Bone marrow (tissue), 2 donors: Measurements from ENCODE around the gene PSORS1C1.
"Not testable (repeated sequence)": the region's sequence is repeated elsewhere in the genome, so short reads cannot be mapped to it uniquely, and the experiment has no call there.

Experiments
- DNase-seq, 2 donors: peaks; one replicate each; lab custom pipeline; 2025; lab: John Stamatoyannopoulos, UW

Gene PSORS1C1

DNA sequence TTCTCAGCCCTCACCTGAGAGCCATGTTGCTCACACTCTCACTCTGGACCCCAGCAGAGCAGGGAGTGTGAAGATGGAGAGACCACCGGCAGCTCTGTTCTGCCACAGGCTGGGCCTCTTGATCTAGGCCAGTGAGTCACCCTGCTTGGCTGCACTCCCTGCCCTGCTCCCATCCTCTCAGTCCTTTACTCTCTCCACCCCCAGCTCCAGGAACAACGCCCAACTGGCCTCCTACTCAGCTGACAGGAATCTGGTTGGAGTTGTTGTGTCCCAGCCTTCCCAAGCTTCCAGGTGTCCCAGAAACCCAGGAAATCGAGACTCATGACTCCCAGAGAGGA is at the start of gene PSORS1C1:
TSS of gene PSORS1C1 (plus strand) at position 260 of the 338 bp plus-strand sequence. CDS start 14,833 bp downstream, outside the sequence.
- DNase-seq = no peak

DNA sequence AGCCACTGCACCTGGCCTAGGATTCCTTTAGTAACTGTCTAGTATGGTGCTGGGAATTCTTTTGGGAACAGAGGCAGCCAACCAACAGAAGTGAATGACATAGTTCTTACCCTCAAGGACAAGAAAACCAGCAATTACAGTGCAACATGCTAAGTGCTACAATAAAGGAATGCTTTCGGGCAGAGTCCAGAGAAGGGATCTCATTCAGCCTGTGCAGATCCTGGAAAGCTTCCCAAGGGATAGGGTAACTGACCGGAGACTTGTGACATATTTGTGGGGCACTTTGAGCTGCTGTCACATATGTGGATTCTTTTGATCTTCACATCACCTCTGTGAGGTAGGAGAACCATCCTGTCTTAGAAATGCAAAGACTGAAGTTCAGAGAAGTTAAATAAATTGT is 49.0 kb upstream of the PSORS1C1 start:
- DNase-seq = no peak

DNA sequence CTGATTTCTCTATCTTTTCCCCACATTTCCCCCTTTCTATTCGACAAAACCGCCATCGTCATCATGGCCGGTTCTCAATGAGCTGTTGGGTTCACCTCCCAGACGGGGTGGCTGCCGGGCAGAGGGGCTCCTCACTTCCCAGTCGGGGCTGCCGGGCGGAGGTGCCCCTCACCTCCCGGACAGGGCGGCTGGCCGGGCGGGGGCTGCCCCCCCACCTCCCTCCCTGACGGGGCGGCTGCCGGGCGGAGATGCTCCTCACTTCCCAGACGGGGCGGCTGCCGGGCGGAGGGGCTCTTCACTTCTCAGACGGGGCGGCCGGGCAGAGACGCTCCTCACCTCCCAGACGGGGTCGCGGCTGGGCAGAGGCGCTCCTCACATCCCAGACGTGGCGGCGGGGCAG is 47.6 kb upstream of the PSORS1C1 start:
- not testable (repeated sequence) for DNase-seq

DNA sequence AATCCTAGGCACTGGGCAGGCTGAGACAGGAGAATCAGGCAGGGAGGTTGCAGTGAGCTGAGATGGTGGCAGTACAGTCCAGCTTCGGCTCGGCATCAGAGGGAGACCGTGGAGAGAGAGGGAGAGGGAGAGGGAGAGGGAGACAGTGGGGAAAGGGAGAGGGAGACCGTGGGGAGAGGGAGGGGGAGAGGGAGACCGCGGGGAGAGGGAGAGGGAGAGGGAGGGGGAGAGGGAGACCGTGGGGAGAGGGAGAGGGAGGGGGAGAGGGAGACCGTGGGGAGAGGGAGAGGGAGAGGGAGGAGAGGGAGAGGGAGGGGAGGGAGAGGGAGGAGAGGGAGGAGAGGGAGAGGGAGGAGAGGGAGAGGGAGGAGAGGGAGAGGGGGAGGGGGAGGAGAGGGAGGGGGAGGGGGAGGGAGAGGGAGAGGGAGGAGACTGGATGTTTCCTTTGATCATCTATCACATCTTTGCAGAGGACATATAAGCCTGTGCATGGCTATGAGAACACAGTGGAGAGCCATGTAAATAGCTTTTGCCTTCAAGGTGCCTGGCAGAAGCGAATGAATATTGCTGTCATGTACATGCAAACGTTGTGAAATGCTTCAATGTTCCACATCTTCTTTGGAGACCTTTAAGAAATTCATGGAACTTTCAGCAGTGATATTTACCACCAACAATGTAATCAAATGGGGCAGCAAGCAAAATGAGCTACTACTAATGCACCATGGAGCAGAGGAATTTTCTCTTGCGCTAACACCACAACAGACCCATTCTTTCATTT is 46.5 kb upstream of the PSORS1C1 start:
- not testable (repeated sequence) for DNase-seq

DNA sequence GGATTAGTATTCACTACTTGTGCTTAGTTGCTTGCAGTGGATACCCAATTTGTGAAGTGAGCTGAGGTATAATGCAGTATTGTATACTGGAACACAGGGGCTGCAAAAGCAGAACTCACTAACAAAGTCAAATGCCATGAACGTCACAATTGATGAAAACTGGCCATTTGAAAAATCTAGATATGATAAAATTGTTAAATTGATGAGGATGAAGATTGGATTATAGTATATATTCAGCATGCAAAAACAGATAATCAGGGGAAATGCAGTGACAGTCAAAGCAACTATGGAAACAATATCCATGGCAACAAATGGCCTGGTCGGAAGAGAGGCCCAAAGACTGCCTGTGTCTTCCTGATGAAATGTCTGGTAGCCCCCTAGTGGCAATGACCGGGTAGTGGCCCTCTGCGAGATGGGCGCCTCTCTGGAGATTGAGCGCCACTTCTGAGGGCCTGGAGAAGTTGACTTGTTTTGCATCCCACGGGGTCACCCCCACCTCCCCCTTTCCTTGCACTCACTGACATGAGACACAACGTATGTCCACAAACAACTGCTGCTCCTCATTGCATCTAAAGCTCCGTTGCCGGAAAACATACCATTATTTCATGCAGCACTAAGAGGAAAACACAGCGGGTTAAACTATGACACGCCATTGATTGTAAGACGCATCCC is 45.8 kb upstream of the PSORS1C1 start:
- peak; percentile 17 to 71 for DNase-seq

DNA sequence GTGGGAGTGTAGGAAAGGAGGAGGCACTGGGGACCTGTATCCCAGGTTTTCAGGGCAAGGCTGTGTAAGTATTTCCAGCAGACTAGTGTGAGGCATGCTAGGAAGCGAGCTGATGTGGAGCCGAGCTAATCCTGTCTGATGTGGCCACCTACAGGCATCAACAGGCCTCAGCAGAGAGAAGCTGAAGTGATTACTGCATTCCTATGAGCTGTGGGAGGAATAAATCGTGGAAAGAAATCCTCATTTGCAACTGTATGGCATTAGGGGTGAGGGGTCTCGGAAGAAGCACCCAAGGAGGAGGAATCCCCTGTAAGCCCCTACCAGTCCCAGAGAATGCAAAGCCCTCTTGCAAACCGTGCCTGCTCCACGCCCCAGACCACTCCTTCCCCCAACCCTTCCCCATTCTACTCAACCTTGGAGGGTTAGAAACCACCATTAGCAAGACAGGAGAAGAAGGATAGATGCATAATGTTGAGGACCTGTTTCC is 43.8 kb upstream of the PSORS1C1 start:
- DNase-seq = no peak

DNA sequence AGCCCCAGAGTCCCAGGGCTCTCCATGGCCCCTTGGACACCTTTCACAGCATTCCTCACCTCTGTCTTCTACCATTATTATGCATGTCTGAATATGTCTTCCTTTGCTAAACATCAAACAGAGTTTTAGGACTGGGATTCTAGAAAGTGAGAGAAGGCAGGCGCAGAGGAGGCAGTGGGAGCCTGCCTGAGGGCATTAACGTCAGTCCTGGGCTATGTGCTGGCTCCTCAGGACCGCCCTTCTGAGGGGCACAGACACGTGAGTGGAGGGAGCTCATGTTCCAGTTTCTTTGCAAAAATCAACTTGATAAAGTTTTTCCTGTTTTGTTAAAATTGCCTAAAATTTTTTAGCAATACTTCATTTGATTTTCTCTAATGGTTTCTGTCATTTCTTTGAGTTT is 40.2 kb upstream of the PSORS1C1 start:
- no peak for DNase-seq

DNA sequence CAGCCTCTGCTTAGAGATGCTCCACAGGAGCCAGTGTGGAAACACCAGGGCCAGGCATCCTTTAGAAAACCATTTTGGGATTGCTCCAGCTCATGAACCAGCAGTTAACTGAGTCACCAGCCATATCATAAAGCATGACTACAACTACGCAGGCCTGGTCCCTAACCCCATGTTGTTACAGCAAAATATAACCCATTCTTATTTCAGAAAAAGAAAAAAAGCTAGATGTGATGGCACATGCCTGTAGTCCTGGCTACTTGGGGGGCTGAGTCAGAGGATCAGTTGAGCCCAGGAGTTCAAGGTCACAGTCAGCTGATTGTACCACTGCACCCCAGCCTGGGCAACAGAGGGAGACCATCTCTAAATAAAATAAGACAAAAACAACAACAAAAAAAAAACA is 39.1 kb upstream of the PSORS1C1 start:
- DNase-seq = no peak

DNA sequence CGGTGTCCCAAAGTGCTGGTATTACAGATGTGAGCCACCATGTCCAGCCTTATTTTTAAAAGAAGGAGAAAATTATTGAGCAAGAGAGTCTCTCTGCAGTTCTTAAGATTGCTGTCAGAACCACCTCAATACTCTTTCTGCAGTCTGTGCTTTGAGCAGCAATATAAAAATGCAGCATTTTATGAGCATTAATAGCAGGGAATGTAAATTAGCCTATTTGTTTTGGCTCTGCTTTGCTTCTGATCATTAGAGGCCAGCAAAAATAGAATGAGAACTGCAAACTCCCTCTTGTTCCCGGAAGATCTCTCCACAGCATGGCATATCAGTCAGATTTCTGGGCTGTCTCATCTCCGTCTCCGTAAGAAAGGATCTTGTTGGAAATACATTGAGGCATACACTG is 38.0 kb upstream of the PSORS1C1 start:
- DNase-seq = no peak

DNA sequence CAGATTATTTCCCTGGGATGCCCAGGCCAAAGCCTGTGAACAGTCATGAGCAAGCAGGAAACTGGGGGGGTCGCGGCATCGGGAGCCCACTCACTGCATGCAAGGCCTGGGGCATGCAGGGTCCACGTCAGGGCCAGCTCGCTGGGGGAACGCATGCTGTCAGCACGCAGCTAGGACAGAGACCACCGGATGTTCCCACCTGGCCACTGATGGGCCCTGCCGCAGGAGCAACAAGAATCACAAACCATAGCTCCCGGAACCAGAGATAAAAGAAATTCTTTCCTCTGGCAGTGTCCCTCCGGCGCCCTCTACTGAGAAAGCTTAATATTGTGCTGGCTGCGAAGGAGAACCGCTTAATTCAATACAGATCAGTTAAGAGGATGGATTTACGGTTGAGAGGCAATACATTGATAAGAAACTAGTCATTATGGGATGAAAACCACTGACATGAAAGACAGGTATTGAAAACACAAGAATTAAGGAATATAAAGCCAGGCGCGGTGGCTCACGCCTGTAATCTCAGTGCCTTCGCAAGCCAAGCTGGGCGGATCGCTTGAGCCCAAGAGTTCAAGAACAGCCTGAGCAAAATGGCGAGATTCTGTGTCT is 34.8 kb upstream of the PSORS1C1 start:
- DNase-seq = peak in 1 of 2 donors; percentile 60

- DNase-seq = no peak
These were observed 32.7 kb upstream of the PSORS1C1 start for GRCh38 chr6:31081872-31082271.

DNA sequence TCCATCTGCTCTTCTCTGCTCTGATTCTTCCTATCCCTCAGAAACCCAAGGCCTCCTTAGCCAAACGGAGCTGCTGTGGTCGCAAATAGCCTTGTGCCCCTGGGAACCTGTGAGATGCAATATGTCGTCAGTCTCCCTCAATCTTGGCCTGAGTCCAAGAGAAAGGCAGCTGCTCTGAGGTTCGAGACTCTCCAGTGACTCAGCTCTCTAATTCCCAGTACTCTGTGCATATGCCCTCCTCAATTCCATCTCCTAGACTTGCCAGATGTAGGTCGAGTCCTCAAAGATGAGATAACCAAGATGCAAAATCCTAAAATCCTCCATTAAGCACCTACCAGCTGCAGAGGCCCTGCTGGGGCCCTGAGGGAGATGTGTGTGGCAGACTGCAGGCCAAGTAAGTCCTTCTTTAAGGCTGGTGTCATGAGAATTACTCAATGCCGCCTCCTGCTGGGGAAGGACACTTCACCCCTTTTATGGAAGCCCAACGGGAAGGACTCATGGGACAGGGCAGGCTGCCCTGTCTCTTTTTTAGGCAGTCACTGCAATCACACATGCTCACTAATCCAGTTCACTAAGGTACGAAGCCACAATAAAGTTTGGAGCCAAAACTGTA is 30.8 kb upstream of the PSORS1C1 start:
- DNase-seq = no peak

- peak in 1 of 2 donors; percentile 43 for DNase-seq
These were observed 27.7 kb upstream of the PSORS1C1 start for GRCh38 chr6:31086788-31087440.

GRCh38 chr6:31087494-31088089 is 27.0 kb upstream of the PSORS1C1 start:
- peak; percentile 57 to 86 for DNase-seq

- DNase-seq = no peak
These were observed 24.2 kb upstream of the PSORS1C1 start for GRCh38 chr6:31090275-31090972.

DNA sequence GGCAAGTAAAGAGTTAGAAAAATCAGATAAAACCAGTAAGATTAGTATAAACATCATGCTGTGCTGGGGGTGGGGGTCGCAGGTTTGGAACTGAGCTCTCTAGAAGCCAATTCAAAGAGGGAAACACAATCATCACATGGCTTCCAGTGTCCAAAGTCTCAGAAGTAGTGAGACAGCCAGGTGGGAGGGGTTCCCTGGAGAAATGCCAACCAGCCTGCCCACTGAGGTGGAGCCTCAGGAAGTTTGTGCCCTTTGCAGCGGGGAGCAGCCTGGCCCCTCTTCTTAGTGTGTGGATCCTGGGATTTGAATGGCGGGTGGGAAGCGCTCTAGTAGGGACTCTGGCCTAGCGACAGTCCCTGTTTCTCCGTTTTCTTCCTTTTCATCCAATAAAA is 23.6 kb upstream of the PSORS1C1 start:
- DNase-seq = no peak

- DNase-seq = no peak
These were observed 22.9 kb upstream of the PSORS1C1 start for GRCh38 chr6:31091680-31092079.

DNA sequence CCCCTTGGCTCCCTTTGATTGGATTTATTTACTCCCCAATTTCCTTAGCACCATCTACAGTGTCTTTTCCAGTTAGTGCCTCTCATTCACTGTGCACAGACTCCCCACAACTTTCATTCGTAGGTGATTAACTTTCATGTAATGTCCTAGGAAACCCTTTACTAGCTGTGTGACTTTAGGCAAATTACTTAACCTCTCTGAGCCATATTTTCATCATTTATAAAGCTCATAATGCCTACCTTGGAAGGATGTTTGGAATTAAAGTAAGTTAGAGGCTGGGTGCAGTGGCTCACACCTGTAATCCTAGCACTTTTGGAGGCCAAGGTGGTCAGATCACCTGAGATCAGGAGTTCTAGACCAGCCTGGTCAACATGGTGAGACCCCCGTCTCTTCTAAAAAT is 22.4 kb upstream of the PSORS1C1 start:
- DNase-seq = no peak

- no peak for DNase-seq
These were observed 21.7 kb upstream of the PSORS1C1 start for GRCh38 chr6:31092769-31093505.

- DNase-seq = peak in 1 of 2 donors; percentile 90
These were observed 20.2 kb upstream of the PSORS1C1 start for GRCh38 chr6:31094389-31094881.
